NCI-H2227 (cell line): ENCODE results near the gene IFITM10.
"Not testable (repeated sequence)": the region's sequence is repeated elsewhere in the genome, so short reads cannot be mapped to it uniquely, and the experiment has no call there.

Experiments
- DNase-seq: peaks from one replicate; lab custom pipeline; 2025; ENCODE audit not compliant: unreplicated experiment; lab: John Stamatoyannopoulos, UW

IFITM10 gene

DNA sequence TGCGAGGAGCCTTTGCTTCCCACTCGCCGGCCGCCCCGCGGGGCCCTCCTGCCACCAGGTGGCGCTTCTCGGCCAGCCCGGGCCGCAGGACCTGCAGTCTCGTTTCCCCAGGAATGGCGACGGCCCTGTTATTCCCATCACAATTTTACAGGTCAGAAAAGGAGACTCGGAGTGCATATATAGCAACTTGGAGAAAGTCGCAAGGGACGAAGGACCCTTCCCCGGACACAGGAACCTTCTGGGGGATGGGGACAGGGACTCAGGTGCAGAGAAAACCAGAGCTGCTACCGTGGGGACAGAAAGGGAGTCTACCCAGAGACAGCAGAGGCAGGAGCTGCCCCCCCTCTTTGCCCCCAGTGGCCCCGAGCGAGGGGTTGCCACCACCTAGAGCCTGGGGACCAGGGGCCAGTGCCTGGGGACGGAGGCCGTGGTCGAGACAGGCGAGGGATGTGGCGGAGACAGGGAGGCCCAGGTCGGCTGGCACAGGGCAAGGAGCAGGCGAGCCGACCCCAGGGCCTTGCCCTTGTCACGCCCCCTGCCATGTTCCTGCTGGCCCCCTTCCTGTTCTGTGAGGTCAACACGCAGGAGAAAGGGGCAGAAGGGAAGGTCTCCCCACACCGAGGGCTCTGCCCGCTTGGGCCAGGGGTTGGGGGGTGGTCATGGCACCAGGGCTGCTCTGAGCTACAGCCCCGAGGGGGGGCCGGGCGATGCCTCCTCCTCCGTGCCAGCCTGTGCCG lies 56.9 kb downstream of the IFITM10 start:
- DNase-seq = peak; percentile 92

DNA sequence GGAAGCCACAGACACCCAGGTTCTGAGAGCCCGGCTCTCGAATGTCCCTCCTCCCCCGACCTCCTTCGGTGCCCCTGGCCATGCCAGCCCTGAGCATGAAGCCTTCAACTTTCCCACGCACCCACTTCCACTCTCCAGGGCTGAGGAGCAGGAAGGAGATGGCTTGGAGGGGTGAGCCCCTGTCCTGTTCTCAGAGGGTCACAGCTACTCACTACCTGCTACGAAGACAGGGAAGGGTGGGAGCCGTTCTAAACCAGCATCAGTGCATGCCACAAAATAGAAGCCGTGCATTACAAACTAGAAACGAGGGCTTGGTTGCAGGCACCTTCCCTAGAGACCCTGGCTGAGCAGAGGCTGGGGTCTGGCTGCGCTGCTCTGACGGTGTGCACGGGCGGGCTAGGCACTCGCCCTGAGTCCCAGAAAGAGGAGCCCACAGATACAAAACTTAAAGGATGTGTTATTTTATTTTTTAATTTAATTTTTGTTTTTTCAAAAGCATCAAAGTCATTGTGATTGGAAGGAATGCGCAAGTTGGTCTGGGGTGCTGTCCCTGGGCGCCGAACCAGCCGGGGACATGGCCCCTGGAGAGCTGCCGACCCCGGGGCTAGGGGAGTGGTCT lies 57.6 kb downstream of the IFITM10 start:
- DNase-seq = no peak

DNA sequence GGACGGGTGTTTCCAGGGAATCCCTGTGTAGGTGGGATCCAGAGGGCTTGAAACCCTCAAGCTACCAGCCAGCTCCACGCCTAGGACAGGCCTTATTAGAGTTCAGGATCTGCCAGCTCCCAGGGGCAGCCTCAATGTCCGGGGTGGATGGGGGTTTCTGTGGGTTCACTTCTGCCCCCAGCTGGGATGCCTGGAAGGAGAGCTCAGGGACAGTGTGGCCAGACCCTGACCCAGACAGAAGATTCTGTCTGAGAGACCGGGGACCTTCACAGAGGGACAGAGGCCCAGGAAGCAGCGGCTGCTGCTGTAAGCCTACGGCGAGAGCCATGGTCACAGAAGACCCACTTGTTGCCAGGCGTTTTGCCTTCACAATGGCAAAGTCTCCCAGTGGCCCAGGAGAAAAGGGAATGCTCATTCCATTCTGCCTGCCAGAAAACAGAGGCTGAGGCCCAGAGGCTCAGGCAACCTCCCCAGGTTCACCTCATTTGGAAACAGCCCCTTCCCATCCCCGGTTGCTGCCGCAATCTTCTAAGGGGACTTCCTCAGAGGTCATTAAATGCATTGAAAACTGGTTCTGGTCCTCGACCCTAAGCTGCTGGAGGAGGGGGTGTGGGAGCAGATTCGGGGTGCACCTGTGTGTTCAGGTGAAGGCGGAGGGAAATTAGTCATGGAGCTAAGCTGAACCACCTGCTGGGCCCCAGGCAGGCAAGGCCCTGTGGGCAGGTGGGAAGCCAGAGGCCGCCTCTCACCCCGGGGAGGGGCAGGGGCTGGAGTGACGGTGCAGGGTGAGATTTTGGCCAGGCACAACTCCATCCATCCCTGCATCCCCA lies 58.3 kb downstream of the IFITM10 start:
- no peak for DNase-seq

DNA sequence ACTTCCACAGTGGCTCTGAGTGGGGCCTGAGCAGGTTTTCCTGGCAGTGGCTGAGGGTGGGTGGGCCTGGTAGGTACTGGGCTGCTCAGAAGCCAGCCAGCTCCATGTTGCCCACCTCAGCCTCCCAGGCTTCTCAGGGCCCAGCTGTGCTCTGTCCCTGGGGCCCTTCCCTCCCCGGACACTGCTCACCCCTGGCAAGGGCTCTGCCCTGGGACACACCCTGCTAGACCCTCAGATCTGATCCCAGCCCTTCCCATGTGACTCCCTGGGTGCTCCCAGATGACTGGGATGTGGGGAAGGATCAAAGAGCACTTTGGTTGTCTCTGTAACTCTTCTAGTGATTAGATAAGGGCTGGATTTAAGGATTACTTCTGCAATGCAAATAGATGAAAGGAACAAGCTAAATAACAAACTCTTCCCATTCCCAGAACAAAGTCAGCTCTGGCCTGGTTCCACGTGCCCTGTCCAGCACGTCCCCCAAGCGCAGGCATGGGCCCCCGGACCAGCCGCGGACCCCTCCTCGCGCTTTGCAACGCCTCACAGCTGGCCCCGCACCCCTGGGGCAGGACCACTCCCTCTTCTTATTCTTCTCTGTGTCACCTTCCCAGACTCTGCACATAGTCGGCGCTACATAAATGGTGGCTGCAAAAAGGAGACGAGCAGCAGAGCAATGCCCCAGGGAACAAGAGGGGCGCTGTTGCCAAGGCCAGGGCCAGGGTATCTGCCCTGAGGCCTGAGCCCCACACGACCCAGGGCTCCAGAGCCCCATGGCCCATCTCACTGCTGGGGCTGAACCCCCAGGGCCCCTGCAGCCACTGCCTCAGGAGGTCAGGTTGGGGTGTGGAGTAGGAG lies 59.1 kb downstream of the IFITM10 start:
- no peak for DNase-seq

DNA sequence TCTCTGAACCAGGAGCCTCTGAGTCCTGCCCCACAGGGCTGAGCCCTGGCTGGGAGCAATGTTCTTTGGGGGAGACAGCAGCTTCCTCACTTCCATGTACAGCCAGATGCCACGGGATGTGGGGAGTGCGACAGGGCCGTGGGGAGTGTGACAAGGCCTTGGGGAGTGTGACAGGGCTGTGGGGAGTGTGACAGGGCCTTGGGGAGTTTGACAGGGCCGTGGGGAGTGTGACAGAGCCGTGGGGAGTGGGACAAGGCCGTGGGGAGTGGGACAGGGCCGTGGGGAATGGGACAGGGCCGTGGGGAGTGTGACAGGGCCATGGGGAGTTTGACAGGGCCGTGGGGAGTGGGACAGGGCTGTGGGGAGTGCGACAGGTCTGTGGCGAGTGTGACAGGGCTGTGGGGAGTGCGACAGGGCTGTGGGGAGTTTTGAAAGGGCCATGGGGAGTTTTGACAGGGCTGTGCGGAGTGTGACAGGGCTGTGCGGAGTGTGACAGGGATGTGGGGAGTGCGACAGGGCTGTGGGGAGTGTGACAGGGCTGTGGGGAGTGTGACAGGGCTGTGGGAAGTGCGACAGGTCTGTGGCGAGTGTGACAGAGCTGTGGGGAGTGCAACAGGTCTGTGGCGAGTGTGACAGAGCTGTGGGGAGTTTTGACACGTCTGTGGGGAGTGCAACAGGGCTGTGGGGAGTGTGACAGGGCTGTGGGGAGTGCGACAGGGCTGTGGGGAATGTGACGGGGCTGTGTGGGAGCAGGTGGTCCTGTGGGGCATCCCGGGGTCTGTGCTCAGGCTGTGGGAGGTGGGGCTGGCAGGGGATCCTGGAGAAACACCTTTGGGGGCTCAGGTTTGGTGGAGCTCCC lies 60.0 kb downstream of the IFITM10 start:
- no peak for DNase-seq

DNA sequence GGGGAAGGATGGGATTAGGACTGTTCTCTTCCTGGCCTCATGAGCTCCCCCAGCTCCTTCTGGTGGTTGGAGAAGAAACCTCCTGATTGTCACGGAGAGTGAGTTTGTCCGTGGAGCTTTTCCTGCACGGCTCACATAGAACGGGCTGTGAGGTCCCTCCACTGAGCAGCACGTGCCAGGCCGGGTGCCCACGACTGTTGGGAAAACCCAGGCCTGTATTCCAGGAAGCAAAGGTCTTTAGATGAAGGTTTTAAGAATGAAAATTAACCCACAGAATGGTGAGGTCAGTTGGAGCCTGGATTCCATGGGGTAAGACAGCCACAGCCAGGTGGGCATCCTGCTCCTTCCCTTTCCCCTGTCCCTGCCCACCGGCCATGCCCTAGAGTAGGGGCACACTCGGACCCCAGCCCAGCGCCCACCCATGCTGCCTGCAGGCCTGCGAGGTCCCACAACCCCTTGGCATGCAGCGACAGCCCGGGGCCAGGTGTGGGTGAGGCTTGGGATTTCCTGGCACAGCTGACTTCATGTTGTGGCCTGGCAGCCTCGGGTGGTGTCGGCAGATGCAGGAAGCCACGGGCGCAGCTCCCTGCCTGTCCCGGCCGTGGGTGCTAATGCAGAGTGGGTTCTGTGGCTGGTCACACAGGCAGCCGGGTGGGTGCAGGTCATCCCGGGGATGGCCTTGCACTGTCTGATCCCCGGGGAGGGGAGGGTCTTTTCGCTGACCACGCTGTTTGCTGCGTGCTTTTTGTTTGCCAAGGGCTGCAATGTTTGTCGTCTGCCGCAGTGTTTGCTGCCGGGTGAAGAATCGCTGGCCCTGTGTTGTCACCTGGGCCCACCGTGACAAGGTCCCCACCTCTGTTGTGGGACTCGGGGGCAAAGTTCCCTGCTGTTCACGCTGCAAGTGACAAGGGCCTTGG lies 60.9 kb downstream of the IFITM10 start:
- not testable (repeated sequence) for DNase-seq

DNA sequence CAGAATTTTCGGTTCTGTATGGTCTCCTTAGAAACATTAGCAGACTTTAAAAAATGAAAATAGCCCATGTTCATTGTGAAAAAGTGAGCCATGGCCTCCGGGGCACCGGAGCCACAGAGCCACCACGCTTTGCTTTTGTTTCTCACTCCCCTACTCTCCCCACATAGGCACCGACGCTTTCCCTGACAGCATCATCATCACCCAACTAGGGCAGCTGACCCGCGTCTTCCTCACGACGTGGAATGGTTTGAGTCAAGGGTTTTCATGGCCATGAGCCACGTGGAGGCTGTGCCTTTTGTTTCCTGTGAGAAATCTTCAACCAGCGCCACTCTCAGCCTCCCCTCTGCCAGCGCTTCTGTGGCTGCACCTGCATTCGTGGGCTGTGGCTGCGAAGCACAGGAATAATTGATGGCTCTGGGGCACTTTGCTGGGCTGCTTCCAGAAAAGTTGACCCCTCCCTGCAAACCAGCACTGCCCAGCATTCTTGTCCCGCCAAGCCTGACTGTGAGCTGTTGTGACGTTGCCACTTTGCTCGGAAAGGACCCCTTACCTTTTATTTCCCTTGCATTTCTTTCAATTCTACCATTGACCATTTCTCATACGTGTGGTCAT lies 62.0 kb downstream of the IFITM10 start:
- not testable (repeated sequence) for DNase-seq

DNA sequence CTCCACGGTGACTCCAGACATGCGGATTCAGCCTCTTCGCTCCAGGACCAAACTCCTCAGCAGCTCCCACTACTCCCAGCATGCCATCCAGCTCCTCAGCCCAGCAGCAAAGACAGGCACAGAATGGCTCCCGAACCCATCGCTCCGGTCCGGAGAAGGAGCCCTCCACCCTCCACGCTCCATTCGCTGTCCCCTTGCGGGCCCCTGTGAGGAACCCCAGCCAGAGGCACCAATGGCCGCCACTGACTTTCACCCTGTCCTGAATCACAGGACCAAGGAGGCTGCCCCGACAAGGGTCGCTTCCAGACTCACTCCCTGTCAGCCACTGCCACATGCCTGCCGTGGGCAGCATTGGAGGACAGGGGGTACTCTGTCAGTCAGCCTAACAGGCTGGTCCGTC lies 64.2 kb downstream of the IFITM10 start:
- not testable (repeated sequence) for DNase-seq

DNA sequence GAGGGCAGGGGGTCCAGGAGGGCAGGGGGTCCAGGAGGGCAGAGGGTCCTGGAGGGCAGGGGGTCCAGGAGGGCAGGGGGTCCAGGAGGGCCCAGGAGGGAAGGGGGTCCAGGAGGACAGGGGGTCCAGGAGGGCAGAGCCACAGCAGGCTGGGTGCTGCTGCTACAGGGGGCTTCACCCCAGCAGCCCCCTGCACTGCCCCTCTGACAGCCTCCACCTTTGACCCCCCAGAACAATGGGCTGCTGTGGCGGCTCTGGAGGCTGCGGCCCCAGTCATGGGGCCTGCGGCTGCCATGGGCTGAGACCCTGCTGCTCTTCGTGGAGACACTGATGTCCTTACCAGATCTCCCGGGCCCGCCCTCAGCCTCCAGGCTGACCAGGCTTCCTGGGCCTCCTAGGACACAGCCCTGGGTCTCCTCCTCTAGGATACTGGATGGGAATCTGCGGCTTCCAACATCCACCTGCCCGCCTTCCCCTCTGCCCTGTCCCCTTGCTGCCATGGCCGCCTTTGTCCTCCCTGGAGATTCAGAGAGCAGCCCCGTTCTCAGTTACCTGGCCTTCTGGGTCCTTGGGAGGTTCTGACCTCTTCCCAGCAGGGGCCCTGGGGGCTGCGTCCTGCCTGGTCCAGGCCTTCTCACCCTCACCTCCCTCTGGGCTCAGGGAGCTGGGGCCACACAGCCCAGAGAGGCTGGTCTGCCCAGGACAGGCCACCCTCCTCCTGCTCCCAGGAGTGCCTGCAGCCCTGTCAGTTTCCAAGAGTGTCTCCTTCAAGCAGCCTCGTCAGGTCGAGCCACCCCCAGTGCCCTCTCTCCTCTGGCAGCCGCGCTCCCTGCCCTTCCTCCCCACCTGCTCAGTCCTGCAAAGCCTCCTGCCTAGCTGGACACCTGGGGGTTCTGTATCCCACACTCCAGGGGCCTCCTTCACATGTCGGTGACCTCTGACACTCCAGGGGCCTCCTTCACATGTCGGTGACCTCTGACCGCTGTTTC lies 65.2 kb downstream of the IFITM10 start:
- not testable (repeated sequence) for DNase-seq

DNA sequence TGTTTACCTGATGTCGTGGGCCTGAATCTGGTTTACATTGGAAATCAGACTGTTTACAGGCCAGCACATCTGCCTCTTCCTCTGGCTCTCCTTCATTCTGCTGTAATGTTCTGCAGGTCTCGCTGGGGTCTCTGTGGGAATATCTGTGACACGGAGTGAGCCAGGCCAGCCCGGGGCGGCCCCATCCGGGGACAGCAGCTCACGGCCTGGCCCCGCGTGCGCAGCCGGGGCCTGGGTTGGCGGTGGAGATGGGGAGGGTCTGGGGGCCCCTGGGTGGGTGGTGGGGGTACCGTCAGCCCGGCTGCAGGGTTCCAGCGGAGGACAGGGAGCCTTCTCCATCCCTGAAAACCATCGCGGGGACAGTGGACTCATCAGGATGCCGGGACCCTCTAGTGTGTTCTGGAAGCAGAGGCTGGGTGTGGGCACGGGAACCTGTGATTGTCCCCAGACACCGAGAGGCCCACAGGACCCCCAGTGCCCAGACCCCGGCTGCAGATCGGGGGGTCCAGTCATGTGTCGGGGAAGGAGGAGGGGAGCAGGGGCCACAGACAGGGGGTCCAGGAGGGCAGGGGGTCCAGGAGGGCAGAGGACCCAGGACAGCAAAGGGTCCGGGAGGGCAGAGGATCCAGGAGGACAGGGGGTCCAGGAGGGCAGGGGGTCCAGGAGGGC lies 66.4 kb downstream of the IFITM10 start:
- DNase-seq = not testable (repeated sequence)

DNA sequence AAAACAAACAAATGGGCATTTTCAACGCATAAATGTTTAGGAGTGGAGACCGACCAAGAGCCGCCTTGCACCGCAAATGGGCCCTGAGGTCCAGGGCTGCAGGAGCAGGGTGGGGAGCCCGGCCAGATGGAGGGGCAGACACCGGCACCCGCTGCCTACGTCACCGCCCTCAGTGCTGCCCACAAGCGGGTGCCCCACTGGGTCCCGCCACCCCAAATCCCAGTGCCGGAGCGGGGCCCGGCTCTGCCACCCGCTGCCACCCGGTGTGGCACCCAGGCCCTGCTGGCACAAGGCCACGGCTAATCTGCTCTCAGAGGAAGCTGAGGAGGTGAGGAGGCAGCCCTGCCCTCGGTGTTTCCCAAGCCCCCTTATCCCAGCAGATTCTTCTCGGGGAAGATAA lies 67.2 kb downstream of the IFITM10 start:
- DNase-seq = not testable (repeated sequence)
